OCI-LY3 (cell line): Measurements from ENCODE around the gene SLC9B2.

Experiments
- H2AFZ ChIP-seq: fragments of 200-600, 300-600 bp; shearing (Covaris generic); 2 replicates; pipeline ENCODE4 v1.6.0; 2014; ENCODE audit warnings: antibody characterized with exemption, low read depth, low read length
- H3K27ac ChIP-seq: fragments of 200-600, 300-600 bp; sonication (generic); 2 replicates; pipeline ENCODE4 v1.5.1; 2014; ENCODE audit warnings: mild to moderate bottlenecking, low read length, moderate library complexity, mixed read lengths
- H3K27me3 ChIP-seq: fragments of 200-600, 300-600 bp; sonication (generic); 2 replicates; pipeline ENCODE4 v1.6.1; 2014; ENCODE audit warnings: low read depth, low read length, mixed read lengths
- H3K36me3 ChIP-seq: fragments of 200-600, 300-600 bp; sonication (generic); replicated peaks from 2 replicates; pipeline ENCODE3; 2014; ENCODE audit warnings: low read depth, low read length, mixed read lengths
- H3K4me1 ChIP-seq: fragments of 300-600, 200-600 bp; sonication (generic); 2 replicates; pipeline ENCODE4 v1.6.1; 2014; ENCODE audit warnings: low read length, mixed read lengths
- H3K4me2 ChIP-seq: fragments of 200-600, 300-600 bp; sonication (generic); 2 replicates; pipeline ENCODE4 v1.6.1; 2014; ENCODE audit warnings: low read length, mixed read lengths
- H3K4me3 ChIP-seq: fragments of 300-600, 200-600 bp; sonication (generic); 2 replicates; pipeline ENCODE4 v1.5.1; 2014; ENCODE audit warnings: antibody characterized with exemption, mild to moderate bottlenecking, low read length, moderate library complexity
- H3K79me2 ChIP-seq: fragments of 300-600, 200-600 bp; shearing (Covaris generic); 2 replicates; pipeline ENCODE4 v1.6.1; 2014; ENCODE audit warnings: mild to moderate bottlenecking, low read length, mixed read lengths
- H3K9ac ChIP-seq: fragments of 300-600, 200-600 bp; shearing (Covaris generic); 2 replicates; pipeline ENCODE4 v1.6.0; 2014; ENCODE audit warnings: mild to moderate bottlenecking, low read length, moderate library complexity
- H3K9me3 ChIP-seq: fragments of 200-600, 300-600 bp; shearing (Covaris generic); 2 replicates; pipeline ENCODE4 v1.6.1; 2014; ENCODE audit warnings: low read length, mixed read lengths; ENCODE audit not compliant: insufficient read depth
- H4K20me1 ChIP-seq: fragments of 200-600, 300-600 bp; sonication (generic); 2 replicates; pipeline ENCODE4 v1.6.1; 2016; ENCODE audit warnings: low read length, mixed read lengths; ENCODE audit not compliant: insufficient read depth
- EZH2phosphoT487 ChIP-seq: fragments of 200-600 bp; shearing (Covaris generic); IDR thresholded peaks from 2 replicates; pipeline ENCODE4 v1.6.1; 2018; ENCODE audit warnings: antibody characterized with exemption, mixed run types, low read depth
- TF ChIP-seq, protein P1 (sequence below): fragments of 200-600, 300-600 bp; sonication (generic); IDR thresholded peaks from 2 replicates; pipeline ENCODE4 v1.5.1; 2014; ENCODE audit warnings: antibody characterized with exemption, low read length, low read depth

SLC9B2 gene

DNA sequence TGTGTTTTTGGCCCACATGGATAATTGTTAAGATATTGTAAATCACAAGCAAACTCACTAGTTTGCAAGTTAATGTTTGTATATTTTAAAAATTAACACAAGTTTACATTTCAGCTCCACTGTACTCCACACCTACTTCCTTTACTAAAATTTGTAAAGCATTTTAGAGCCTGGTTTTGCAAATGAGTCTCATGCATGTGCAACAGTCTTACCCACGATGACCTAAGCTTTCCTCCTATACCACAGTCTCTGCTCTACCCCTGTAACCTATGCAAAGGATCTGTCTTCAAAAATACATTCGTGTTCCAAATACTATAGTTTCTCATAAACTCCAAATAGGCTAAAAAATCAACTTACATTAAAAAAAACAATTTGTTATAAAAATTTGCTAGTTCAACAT lies 12.9 kb upstream of the SLC9B2 start:
- no peak overlapping the region for H3K4me2 ChIP-seq
- peaks cover 16% of the 10 kb centered on the region for H3K4me1 ChIP-seq
- TF ChIP-seq, protein P1, sequence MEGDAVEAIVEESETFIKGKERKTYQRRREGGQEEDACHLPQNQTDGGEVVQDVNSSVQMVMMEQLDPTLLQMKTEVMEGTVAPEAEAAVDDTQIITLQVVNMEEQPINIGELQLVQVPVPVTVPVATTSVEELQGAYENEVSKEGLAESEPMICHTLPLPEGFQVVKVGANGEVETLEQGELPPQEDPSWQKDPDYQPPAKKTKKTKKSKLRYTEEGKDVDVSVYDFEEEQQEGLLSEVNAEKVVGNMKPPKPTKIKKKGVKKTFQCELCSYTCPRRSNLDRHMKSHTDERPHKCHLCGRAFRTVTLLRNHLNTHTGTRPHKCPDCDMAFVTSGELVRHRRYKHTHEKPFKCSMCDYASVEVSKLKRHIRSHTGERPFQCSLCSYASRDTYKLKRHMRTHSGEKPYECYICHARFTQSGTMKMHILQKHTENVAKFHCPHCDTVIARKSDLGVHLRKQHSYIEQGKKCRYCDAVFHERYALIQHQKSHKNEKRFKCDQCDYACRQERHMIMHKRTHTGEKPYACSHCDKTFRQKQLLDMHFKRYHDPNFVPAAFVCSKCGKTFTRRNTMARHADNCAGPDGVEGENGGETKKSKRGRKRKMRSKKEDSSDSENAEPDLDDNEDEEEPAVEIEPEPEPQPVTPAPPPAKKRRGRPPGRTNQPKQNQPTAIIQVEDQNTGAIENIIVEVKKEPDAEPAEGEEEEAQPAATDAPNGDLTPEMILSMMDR = no peak
- no peak for TF ChIP-seq EZH2phosphoT487
- no peak overlapping the region for H3K4me3 ChIP-seq
- H3K9ac ChIP-seq = no peak overlapping the region
- no peak overlapping the region for H3K27ac ChIP-seq
- H3K36me3 ChIP-seq = no peaks in the 10 kb centered on the region
- no peaks in the 10 kb centered on the region for H3K9me3 ChIP-seq
- H3K79me2 ChIP-seq = no peaks in the 10 kb centered on the region
- no peaks in the 10 kb centered on the region for H4K20me1 ChIP-seq
- no peaks in the 10 kb centered on the region for H3K27me3 ChIP-seq
- H2AFZ ChIP-seq = no peak overlapping the region

DNA sequence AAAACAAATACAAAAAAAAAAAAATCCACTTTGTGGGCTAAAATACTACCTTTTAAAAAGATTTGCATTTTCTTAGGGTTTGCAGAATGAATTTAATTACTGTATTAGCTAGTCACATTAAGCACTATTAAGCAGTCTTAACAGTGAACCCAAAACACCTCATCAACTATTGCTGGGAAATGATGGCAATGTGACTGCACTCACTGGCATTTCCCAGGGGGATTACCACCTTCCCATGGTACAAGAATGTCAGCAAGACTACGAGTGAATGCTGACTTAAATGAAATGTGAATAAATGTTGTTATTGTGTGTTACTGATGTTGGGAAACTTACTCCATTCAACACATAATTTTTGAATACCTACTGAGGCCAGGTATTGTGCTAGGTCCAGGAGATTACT lies 10.0 kb upstream of the SLC9B2 start:
- Histone ChIP-seq H3K27ac (no peak overlapping the region), H3K27me3 (no peaks in the 10 kb centered on the region), H3K4me2 (no peak overlapping the region), H3K4me3 (no peak overlapping the region), H3K4me1 (peaks cover 4% of the 10 kb centered on the region), H3K9me3 (no peaks in the 10 kb centered on the region), H3K79me2 (no peaks in the 10 kb centered on the region), H3K36me3 (no peaks in the 10 kb centered on the region), H3K9ac (no peak overlapping the region), H4K20me1 (no peaks in the 10 kb centered on the region), H2AFZ (no peak overlapping the region)
- TF ChIP-seq, protein P1 = no peak
- TF ChIP-seq EZH2phosphoT487 = no peak

DNA sequence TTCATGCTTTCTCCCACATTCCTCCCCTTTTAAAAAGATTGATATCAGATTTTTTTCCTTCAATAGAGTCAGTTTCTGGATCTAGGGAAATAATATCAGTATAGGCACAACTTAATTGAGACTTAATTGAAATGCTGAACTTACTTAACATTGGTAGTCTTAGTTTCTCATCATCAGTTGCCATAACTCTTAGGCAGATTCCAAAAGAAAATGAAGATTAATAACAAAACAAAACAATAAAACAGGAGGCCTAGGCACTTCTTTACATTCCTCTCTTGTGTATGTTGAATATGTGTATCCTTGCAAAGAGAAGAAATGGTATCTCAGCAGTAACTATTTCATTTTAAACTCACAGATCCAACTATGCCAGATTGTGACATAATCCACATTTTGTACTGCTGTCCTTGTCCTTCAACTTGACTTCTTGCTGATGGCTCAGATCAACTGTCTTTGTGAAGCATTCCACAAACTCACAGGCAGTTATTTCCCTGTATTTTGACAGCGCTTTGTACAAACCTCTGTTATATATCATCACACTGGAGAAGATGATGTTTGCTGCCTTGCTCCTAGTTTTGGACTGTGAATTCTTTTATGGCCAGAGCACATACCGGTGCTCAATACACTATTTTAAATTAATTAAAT lies 9.1 kb upstream of the SLC9B2 start:
- Histone ChIP-seq H3K4me2 (no peak overlapping the region), H3K36me3 (no peaks in the 10 kb centered on the region), H4K20me1 (no peaks in the 10 kb centered on the region), H3K79me2 (no peaks in the 10 kb centered on the region), H3K27me3 (no peaks in the 10 kb centered on the region), H3K9me3 (no peaks in the 10 kb centered on the region), H3K4me3 (no peak overlapping the region), H3K27ac (no peak overlapping the region), H2AFZ (no peak overlapping the region), H3K9ac (no peak overlapping the region), H3K4me1 (peaks cover 2% of the 10 kb centered on the region)
- TF ChIP-seq EZH2phosphoT487 = no peak

DNA sequence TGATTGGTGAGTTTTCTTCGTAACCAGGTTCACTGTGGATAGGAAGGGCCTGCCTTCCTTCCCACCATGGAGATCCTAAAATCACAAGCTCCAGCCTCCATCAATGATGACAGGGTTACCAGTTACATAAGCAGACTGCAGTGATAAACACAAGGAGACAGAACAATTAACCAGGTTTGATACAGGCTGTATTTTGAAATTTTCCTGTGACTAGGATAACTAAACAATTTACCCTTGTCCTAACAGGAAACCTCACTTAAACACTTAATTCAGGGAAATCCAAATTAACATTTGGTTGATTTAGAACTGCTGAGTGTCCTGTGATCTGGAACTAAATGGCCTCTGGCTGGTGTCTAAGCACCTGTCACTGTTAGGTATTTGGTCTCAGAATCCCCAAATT lies 3.1 kb upstream of the SLC9B2 start:
- Histone ChIP-seq H3K9me3 (no peaks in the 10 kb centered on the region), H3K79me2 (peaks cover 19% of the 10 kb centered on the region), H3K9ac (no peak overlapping the region), H4K20me1 (no peaks in the 10 kb centered on the region), H3K4me1 (peaks cover 30% of the 10 kb centered on the region), H3K36me3 (no peaks in the 10 kb centered on the region), H3K27me3 (no peaks in the 10 kb centered on the region), H3K4me2 (no peak overlapping the region), H3K4me3 (no peak overlapping the region), H2AFZ (no peak overlapping the region), H3K27ac (no peak overlapping the region)
- TF ChIP-seq, protein P1 = no peak
